Caki2 (cell line): ENCODE data around the gene OS9. TPM values are rescaled to one million over a fixed set of nuclear protein-coding genes. Genes with fewer than 3 reads are reported as not detected.
"Not testable (repeated sequence)": the region's sequence is repeated elsewhere in the genome, so short reads cannot be mapped to it uniquely, and the experiment has no call there.

ENCODE experiments used
- DNase-seq: peaks from one replicate; pipeline ENCODE4 v3.0.0-alpha.2; 2015; ENCODE audit warnings: low read depth
- in situ Hi-C: cut with HindIII; loops from 2 replicates; pipeline ENCODE4 v1.10.0; 2016; ENCODE audit warnings: low sequenced_read_pairs, low pct_unique_long_range_greater_than_20kb, mixed read lengths
- total RNA-seq: library from RNA; depleted of rRNA; stranded (reverse); fragments of >200 nt; shearing (Covaris generic); gene quantifications from 2 replicates; pipeline ENCODE4 v1.2.3, GENCODE V29; 2014; ENCODE audit warnings: low replicate concordance

Gene OS9
- total RNA-seq, 1 experiment from 2014 or later = 187 TPM

DNA sequence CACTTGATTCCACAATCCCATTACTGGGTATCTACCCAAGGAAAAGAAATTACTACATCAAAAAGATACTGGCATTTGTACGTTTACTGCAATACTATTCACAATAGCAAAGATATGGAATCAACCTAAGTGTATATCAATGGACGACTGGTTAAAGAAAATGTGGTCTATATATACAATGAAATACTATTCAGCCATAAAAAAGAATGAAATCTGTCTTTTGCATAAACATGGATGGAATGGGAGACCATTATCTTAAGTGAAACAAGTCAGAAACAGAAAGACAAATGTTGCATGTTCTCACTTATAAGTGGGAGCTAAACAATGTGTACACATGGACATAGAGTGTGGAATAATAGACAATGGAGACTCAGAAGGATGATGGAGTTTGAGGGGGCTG is 5.0 kb upstream of the OS9 start:
- DNase-seq = no peak
- in situ Hi-C loops = no loop called here

DNA sequence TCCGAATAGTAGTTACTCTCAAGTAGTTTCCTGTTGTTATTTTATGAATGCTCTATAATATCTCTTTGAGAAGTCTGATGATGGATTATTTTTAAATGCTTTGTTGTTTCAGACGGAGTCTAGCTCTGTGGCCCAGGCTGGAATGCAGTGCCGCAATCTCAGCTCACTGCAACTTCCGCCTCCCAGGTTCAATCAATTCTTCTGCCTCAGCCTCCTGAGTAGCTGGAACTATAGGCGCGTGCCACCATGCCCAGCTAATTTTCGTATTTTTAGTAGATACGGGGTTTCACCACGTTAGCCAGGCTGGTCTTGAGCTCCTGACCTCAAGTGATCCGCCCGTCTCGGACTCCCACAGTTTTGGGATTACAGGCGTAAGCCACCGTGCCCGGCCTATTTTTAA is 1.4 kb upstream of the OS9 start:
- no peak for DNase-seq
- in situ Hi-C loops = no loop called here

DNA sequence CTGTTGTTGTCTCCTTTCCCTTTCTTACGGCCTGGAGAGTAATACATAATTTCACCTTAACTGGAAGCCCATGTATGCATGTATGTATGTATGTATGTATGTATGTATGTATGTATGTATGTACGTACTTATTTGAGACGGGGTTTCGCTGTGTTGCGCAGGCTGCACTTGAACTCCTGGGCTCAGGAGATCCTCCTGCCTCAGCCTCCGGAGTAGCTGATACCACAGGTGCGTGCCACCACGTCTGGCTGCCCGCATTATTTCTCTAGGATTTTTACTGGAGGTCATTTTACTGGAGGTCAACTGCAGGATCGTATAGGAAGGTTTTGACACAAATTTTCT is 644 bp upstream of the OS9 start:
- in situ Hi-C loops = no loop called here
- DNase-seq = no peak

DNA sequence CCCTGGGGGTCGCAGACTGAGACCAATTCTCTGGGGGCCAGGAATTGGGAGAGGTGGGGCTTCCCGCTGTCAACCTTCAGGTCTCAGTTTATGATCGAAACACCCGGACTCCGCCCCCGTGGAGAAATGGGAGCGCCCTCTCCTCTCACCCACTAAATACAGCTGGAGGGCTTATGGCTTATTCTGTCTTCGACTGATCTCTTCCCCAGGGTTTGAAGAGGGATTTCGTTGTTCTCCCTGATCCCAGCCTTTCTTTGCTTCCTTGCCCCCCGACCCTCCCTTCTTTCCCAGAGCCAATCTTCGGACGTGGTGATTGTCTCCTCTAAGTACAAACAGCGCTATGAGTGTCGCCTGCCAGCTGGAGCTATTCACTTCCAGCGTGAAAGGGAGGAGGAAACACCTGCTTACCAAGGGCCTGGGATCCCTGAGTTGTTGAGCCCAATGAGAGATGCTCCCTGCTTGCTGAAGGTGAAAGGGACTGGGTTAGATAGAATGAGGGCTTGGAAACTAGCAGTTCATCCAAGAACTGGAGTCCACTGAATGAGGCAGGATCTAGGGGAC is 607 bp downstream of the OS9 start:
- in situ Hi-C loops = no loop called here
- no peak for DNase-seq

DNA sequence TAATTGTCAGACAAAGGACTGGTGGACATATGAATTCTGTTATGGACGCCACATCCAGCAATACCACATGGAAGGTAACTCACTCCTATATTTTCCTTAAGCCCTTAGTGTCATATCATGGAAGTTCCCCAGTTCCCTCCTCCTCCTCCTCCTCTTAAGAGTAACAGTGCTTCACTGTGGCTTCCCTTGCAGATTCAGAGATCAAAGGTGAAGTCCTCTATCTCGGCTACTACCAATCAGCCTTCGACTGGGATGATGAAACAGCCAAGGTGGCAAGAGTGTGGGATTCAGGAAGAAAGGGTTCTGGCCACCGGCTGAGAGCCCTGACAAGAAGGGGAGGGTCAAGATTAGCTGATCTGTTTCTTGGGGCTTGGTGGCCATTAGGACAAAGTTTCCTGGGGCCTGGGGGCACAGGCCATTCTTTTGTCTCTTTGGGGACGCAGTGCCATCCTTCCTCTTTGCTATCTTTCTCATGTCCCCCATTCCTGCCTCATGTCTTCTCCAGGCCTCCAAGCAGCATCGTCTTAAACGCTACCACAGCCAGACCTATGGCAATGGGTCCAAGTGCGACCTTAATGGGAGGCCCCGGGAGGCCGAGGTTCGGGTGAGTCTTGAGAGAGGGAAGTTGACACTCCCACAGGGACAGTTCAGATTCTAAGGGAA is 2.0 kb downstream of the OS9 start:
- in situ Hi-C loops = no loop called here
- no peak for DNase-seq

DNA sequence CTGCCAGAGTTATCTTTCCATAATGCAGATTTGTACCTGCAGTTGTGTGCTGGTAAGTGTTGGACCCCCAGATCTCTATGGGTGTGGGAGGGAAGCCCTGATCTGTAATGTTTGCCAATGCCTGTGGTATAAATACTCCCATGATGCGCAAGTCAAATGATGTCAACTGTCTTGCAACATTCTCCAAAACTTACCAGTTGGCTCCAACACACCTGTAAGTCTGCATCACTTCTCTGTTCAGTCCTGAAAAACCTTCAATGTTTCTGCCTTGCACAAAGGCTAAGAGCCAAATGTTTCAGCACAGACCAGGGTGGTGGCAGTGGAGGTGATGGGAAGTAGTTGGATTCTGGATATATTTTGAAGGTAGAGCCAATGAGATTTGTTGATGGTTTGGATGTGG is 3.1 kb downstream of the OS9 start:
- in situ Hi-C loops = no loop called here
- DNase-seq = no peak

DNA sequence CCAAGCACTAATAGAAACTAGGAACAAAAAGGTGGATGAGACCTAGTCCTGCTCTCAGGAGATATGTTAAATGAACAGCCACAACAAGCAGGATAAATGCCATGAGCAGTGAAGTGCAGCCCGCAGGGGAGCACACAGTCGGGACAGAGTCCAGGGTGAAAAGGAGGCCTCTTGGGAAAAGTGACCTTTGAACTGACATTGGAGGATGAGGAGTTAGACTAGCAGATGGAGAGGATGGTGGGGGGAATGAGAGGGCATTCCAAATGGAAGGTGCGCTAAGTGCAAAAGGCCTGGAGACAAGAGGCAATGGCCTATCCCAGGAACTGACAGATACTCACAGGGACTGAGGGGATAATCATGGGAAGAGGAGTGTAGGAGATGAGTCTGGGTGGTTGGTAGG is 4.5 kb downstream of the OS9 start:
- no peak for DNase-seq
- in situ Hi-C loops = no loop called here

DNA sequence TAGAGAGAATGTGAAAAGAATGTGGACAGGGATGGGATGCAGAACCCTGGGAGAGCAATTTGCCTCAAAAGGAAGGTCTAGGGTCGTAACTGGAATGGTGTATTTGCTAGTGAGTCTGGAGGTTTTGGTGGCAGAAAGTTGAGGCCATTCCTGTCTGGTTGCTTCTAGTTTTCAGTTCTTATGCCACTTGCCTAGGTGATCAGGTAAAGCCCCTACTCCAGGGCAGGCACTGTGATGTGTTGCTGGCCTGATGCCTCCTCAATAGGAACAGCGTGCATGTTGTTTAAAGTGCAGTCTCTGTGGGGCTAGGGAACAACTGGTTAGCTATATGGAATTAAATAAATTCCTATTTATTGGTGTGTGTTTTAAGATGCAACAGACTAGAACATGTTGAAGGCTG is 6.4 kb downstream of the OS9 start:
- in situ Hi-C loops = no loop called here

DNA sequence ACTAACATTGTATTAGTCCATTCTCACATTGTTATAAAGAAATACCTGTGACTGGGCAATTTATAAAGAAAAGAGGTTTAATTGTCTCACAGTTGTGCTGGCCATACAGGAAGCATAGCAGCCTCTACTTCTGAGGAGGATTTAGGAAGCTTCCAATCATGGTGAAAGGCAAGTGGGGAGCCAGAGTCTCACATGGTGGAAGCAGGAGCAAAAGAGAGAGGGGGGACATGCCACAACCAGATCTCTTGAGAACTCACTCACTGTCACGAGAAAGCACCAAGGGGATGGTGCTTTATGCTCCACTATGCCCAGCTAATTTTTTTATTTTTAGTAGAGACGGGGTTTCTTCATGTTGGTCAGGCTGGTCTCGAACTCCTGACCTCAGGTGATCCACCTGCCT is 13.3 kb downstream of the OS9 start:
- in situ Hi-C loops = no loop called here
- no peak for DNase-seq

More for the DNA sequence above, 6.4 kb downstream of the OS9 start:
- DNase-seq = no peak

DNA sequence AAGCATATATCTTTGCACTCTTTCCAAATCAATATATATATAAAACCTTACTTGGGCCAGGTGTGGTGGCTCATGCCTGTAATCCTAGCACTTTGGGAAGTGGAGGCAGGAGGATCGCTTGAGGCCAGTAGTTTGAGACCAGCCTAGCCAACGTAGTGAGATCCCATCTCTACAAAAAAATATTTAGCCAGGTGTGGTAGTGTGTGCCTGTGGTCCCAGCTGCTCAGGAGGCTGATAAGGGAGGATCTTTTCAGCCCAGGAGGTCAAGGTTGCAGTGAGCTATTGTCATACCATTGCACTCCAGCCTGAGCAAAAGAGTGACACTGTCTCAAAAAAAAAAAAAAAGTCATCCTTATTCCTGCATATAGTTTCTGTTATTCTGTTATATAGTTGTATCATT is 14.4 kb downstream of the OS9 start:
- no peak for DNase-seq
- in situ Hi-C loops = no loop called here

DNA sequence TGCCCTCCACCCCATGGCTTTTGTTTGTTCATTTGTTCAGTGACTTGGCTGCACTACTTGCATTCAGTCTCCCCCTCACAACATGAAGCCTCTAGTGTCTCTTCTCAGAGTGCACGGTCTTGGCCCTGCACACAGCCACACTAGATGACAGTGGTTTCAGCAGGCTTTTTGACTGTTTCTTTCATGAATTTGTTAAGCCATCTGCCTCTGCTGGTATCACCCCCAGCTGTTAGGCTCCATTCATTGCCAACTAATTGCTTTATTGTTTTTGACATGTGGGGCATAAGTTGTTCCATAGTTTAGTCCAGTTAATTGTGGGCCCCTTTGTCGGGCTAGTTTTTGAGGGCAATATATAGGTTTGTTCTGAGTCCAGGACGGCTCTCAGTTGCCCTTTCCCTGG is 18.8 kb downstream of the OS9 start:
- DNase-seq = no peak
- in situ Hi-C loops = no loop called here

DNA sequence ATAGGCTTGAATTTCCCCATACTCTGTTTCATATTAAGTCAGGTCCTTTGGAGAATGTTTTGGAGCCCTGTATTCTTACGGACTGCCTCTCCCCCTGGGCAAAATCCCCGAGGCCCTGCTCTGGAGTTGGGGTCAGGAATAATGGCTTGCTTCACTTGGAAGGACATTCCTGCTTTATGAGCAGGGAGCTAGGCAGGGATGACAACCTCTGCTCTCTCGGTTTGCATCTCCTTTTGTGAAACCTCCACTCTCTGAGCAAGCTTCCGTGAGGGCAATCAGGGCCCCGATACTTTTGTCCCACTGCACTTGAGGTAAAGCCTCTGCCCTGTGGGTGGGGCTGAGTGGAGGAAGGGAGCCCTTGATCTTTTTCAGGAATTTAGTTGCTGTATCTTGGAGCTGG is 19.3 kb downstream of the OS9 start:
- DNase-seq = no peak
- in situ Hi-C loops = no loop called here

DNA sequence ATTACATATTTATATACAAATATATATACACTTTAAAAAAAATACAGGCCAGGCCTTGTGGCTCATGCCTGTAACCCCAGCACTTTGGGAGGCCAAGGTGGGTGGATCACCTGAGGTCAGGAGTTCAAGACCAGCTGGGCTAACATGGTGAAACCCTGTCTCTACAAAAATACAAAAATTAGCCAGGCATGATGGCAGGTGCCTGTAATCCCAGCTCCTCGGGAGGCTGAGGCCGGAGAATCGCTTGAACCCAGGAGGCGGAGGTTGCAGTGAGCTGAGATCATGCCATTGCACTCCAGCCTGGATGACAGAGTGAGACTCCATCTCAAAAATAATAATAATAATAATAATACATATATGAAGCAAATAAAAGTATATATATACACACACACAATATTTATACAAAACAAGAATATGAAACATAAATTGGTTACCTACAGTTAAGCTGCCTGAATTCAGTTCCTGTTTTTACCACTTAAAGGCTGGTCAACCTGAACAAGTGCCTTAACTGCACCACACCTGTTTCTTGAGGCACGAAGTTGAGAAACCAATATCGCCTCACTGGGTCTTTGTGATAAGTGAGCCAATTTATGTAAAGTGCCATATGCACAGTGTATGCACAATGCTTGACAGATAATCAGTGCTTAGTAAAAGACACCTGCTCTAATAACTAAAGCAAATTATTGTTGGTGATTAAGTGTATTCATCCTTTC is 21.3 kb downstream of the OS9 start:
- DNase-seq, in situ Hi-C loops: not testable (repeated sequence)

DNA sequence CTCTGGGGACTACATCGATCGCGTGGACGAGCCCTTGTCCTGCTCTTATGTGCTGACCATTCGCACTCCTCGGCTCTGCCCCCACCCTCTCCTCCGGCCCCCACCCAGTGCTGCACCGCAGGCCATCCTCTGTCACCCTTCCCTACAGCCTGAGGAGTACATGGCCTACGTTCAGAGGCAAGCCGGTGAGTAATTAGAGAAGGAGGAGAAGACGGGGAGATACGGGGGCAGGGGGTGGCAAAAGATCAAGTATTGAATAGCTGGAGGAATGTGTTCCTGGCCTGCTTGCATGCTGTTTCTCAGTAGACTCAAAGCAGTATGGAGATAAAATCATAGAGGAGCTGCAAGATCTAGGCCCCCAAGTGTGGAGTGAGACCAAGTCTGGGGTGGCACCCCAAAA is 21.9 kb downstream of the OS9 start:
- in situ Hi-C loops = no loop called here
- no peak for DNase-seq

DNA sequence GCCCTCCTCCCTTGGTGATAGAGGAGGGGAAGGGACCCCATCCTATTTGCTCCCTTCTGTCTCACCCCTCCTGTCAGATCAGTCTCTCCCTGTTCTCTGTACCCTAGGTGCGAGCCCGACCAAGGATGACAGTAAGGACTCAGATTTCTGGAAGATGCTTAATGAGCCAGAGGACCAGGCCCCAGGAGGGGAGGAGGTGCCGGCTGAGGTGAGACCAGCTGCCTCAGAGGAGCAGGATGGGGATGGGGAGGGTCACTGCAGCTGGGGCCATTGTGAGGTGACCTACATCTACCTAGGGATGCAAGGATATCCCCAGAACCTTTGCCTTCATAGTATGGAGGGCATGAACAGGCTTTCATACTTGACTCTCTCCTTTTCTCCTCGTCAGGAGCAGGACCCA is 22.4 kb downstream of the OS9 start:
- no peak for DNase-seq
- in situ Hi-C loops = no loop called here

DNA sequence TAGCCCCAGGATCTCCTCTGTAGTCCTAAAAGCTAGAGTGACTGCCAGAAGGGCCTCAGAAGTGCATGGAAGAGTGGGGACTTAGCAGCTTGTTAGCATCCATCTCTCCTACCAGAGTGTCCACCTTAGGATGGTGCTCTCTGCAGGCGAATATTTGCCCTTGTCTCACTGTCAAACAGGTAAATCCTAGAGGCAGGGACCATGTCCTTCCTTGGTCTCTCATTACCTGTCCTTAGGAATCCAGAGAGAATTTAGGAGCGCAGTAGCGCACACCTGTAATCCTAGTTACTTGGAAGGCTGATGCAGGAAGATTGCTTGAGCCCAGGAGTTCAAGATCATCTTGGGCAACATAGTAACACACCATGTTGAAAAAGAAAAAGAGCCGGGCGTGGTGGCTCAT is 23.2 kb downstream of the OS9 start:
- in situ Hi-C loops = no loop called here

DNA sequence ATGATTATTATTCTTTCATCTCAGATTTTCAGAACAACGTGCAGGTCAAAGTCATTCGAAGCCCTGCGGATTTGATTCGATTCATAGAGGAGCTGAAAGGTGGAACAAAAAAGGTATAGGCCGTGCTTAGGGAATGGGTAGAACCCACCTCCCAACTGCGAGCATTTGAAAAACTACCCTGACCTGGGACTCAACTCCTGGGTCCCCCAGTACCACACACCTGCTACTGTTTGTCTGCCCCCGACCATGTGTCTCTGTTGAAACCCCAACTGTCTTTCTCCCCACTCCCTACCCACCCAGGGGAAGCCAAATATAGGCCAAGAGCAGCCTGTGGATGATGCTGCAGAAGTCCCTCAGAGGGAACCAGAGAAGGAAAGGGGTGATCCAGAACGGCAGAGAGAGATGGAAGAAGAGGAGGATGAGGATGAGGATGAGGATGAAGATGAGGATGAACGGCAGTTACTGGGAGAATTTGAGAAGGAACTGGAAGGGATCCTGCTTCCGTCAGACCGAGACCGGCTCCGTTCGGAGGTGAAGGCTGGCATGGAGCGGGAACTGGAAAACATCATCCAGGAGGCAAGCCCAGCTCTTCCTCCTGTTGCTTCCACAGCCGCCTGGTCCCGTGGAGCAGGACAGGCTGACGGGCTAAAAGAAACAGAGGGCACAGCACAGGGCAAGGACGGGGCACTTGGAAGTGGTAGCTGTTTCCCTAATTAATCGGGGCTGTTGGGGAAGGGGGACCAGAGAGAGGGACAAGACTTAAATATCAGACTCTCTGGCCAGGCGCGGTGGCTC is 24.1 kb downstream of the OS9 start:
- in situ Hi-C loops = no loop called here
- no peak for DNase-seq

More for the DNA sequence above, 23.2 kb downstream of the OS9 start:
- DNase-seq = no peak

DNA sequence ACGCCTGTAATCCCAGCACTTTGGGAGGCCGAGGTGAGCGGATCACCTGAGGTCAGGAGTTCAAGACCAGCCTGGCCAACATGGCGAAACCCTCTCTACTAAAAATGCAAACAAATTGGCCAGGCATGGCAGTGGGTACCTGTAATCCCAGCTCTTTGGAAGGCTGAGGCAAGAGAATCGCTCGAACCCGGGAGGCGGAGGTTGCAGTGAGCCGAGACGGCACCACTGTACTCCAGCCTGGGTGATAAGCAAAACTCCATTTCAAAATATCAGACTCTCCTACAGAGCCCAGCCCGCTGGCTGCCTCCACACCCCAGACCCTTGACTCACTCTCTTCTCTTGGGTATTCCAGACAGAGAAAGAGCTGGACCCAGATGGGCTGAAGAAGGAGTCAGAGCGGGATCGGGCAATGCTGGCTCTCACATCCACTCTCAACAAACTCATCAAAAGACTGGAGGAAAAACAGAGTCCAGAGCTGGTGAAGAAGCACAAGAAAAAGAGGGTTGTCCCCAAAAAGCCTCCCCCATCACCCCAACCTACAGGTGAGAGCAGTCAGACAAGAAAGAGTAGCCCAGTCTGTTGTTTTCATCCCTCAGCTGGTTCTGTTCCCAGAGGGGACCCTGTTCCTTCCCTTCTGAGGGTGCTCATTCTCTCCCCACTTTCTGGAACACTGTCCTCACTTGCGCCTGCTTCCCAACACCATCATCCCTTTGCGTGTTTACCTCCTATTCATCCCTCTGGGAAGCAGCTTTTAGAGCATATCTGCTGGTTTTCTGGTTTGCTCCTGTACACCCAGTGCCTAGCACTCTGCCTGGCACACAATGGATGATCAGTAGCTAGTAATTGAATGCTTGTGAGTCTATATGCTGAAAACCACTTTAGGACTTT is 25.0 kb downstream of the OS9 start:
- DNase-seq = no peak
- in situ Hi-C loops = no loop called here
